Lower leg skin (tissue), 4 donors: Measurements from ENCODE around the gene PRKCE. TPM values are rescaled to one million over a fixed set of nuclear protein-coding genes. Genes with fewer than 3 reads are reported as not detected.
A peak's percentile ranks its signal among the peaks of the same experiment; 100 is the strongest.

Experiments used
- DNase-seq, 2 donors: peaks; one replicate each; pipeline ENCODE4 v3.0.0-alpha.2; 2019; ENCODE audit warnings: low spot score in 2 of 2
- H3K4me3 ChIP-seq: fragments of 200-600 bp; sonication (generic); 2 replicates; pipeline ENCODE4 v1.5.1; 2017; ENCODE audit warnings: mild to moderate bottlenecking, low read depth; ENCODE audit not compliant: poor library complexity, severe bottlenecking
- CTCF ChIP-seq, 3 donors: fragments of 450-650 bp; IDR thresholded peaks; one replicate each; pipeline ENCODE4 v1.5.1; 2016; ENCODE audit warnings: antibody characterized with exemption in 3 of 3, mild to moderate bottlenecking in 3 of 3, moderate library complexity in 2 of 3
- POLR2A ChIP-seq, 2 donors: fragments of 450-650 bp; IDR thresholded peaks; one replicate each; pipeline ENCODE4 v1.6.1; 2016 to 2017; ENCODE audit warnings: antibody characterized with exemption in 2 of 2, mild to moderate bottlenecking in 1 of 2, moderate library complexity in 1 of 2
- WGBS, 2 donors: methylation state at CpG; one replicate each; pipeline ENCODE4 v1.1.5; 2018; 5-methylcytosine and 5-hydroxymethylcytosine counted together
- intact Hi-C: fragments of 100-400 bp; cut with DNase I; formaldehyde crosslinking; loops from one replicate; pipeline ENCODE4 v1.15.0; 2023; ENCODE audit warnings: low total_unique reads
- total RNA-seq, 4 donors: library from RNA; depleted of rRNA; stranded (reverse); fragments of >200 nt; gene quantifications; one replicate each; pipeline ENCODE4 v1.1.0, GENCODE V29; 2016

Gene PRKCE
- total RNA-seq, 4 donors from 2014 or later: 3.5 to 10.3 (median 6.1) TPM

- no peak for TF ChIP-seq POLR2A (IDR thresholded peaks at IDR 0.05)
- no peak for TF ChIP-seq CTCF (IDR thresholded peaks at IDR 0.05)
- peak in 1 of 2 donors; percentile 53 for DNase-seq
- WGBS, 2 donors: 29 to 35% methylated on average over 8 of the region's 8 CpGs
- no peak overlapping the region for H3K4me3 ChIP-seq
- intact Hi-C loops: no loop called here
Measured at GRCh38 chr2:46134531-46135227, 483.2 kb downstream of the PRKCE start.

GRCh38 chr2:46135228-46135855 lies 483.9 kb downstream of the PRKCE start:
- intact Hi-C loops: no loop called here
- WGBS, 2 donors: 58% methylated on average over 4 of the region's 4 CpGs
- DNase-seq: no peak

GRCh38 chr2:46135958-46136357 lies 484.5 kb downstream of the PRKCE start:
- DNase-seq: no peak
- H3K4me3 ChIP-seq: no peak overlapping the region
- TF ChIP-seq CTCF (IDR thresholded peaks at IDR 0.05) (no peak), POLR2A (IDR thresholded peaks at IDR 0.05) (no peak)
- intact Hi-C loops: no loop called here
- 72 to 94% methylated on average over 6 of the region's 6 CpGs for WGBS, 2 donors

More at GRCh38 chr2:46135228-46135855, 483.9 kb downstream of the PRKCE start:
- TF ChIP-seq POLR2A (IDR thresholded peaks at IDR 0.05) (no peak), CTCF (IDR thresholded peaks at IDR 0.05) (no peak)
- no peak overlapping the region for H3K4me3 ChIP-seq

GRCh38 chr2:46136481-46136880 lies 485.0 kb downstream of the PRKCE start:
- no peak overlapping the region for H3K4me3 ChIP-seq
- intact Hi-C loops: no loop called here
- WGBS, 2 donors: 94 to 98% methylated on average over 5 of the region's 5 CpGs
- DNase-seq: no peak
- TF ChIP-seq POLR2A (IDR thresholded peaks at IDR 0.05) (no peak), CTCF (IDR thresholded peaks at IDR 0.05) (no peak)

GRCh38 chr2:46136953-46137352 lies 485.5 kb downstream of the PRKCE start:
- no peak for TF ChIP-seq CTCF (IDR thresholded peaks at IDR 0.05)
- no peak for TF ChIP-seq POLR2A (IDR thresholded peaks at IDR 0.05)
- intact Hi-C loops: no loop called here
- no peak for DNase-seq
- H3K4me3 ChIP-seq: no peak overlapping the region
- WGBS, 2 donors: 73 to 79% methylated on average over 2 of the region's 2 CpGs
